Endothelial cell of umbilical vein (primary cell): ENCODE data around the gene NEK6. TPM values are rescaled to one million over a fixed set of nuclear protein-coding genes. Genes with fewer than 3 reads are reported as not detected.

Source experiments
- BruUV-seq: library from RNA; stranded (reverse); fragments of 400-500 nt; replicated peaks from 2 replicates; lab custom pipeline; 2021; lab: Mats Ljungman, UMichigan
- CTCF ChIA-PET: fragments of 300-600, 350-600 bp; sonication (Branson Sonifier 250); formaldehyde crosslinking; loops from one replicate; lab custom pipeline; 2021; ENCODE audit warnings: antibody characterized with exemption, inconsistent platforms; lab: Charles Lee
- POLR2A ChIA-PET: fragments of 300-600, 350-600 bp; sonication (Branson Sonifier 250); formaldehyde crosslinking; loops from one replicate; lab custom pipeline; 2021; ENCODE audit warnings: antibody characterized with exemption, inconsistent platforms; lab: Charles Lee
- DNase-seq: peaks from one replicate; pipeline ENCODE4 v3.0.0-alpha.2; 2011; ENCODE audit warnings: low read depth, low spot score
- FAIRE-seq: peaks from 2 replicates; lab custom pipeline; 2011; peaks lifted over from hg19 to GRCh38; lab: Jason Lieb, UNC
- H2AFZ ChIP-seq: 2 replicates; pipeline ENCODE4 v1.6.0; 2012; ENCODE audit warnings: low read depth, low read length, control low read depth, inconsistent platforms
- H3K27ac ChIP-seq: 2 replicates; pipeline ENCODE4 v1.5.1; 2011; ENCODE audit warnings: low read depth, mild to moderate bottlenecking, control low read depth, low read length, moderate library complexity; ENCODE audit not compliant: insufficient read depth
- H3K27me3 ChIP-seq, 2 experiments: 2 replicates each; pipeline versions ENCODE4 v1.6.0 to v1.6.1; 2011; ENCODE audit warnings: low read length in 2 of 2, mixed read lengths in 1 of 2; ENCODE audit not compliant: control insufficient read depth in 2 of 2, insufficient read depth in 2 of 2
- H3K36me3 ChIP-seq, 2 experiments: 2 replicates in 1 of 2; 3 replicates in 1 of 2; pipeline ENCODE4 v1.5.1; 2011; ENCODE audit warnings: low read length in 2 of 2, mild to moderate bottlenecking in 1 of 2, moderate library complexity in 1 of 2; ENCODE audit not compliant: control insufficient read depth in 2 of 2, insufficient read depth in 2 of 2; ENCODE audit errors: extremely low read depth in 1 of 2
- H3K4me1 ChIP-seq: 3 replicates; pipeline ENCODE4 v1.5.1; 2011; ENCODE audit warnings: mild to moderate bottlenecking, low read length; ENCODE audit not compliant: control insufficient read depth, insufficient read depth; ENCODE audit errors: extremely low read depth
- H3K4me2 ChIP-seq: 2 replicates; pipeline ENCODE4 v1.6.1; 2011; ENCODE audit warnings: low read length, control low read depth, mixed read lengths; ENCODE audit not compliant: insufficient read depth
- H3K4me3 ChIP-seq, 3 experiments: fragments of 200-600 bp in 1 of 3; sonication (generic), shearing (Covaris generic) in 1 of 3; replicated peaks in 1 of 3; 2 replicates each; pipeline ENCODE4 v1.5.1; 2011 to 2016; ENCODE audit warnings: control low read depth in 3 of 3, low read length in 3 of 3, mild to moderate bottlenecking in 2 of 3, inconsistent platforms in 1 of 3, low read depth in 1 of 3, moderate library complexity in 1 of 3; ENCODE audit not compliant: insufficient read depth in 1 of 3
- H3K79me2 ChIP-seq: 2 replicates; pipeline ENCODE4 v1.6.0; 2012; ENCODE audit warnings: low read length, inconsistent platforms; ENCODE audit not compliant: control insufficient read depth, insufficient read depth
- H3K9ac ChIP-seq: replicated peaks from 2 replicates; pipeline ENCODE3; 2011; ENCODE audit warnings: low read length, control low read depth; ENCODE audit not compliant: insufficient read depth; ENCODE audit errors: extremely low read depth
- H3K9me1 ChIP-seq: replicated peaks from 3 replicates; pipeline ENCODE4 v1.6.0; 2011; ENCODE audit warnings: mild to moderate bottlenecking, low read length; ENCODE audit not compliant: control insufficient read depth, insufficient read depth; ENCODE audit errors: extremely low read depth
- H3K9me3 ChIP-seq: replicated peaks from 2 replicates; pipeline ENCODE4 v1.5.1; 2012; ENCODE audit warnings: low read length, inconsistent platforms; ENCODE audit not compliant: control insufficient read depth, insufficient read depth
- H4K20me1 ChIP-seq: replicated peaks from 2 replicates; pipeline ENCODE3; 2011; ENCODE audit warnings: mild to moderate bottlenecking, low read length; ENCODE audit not compliant: control insufficient read depth, insufficient read depth; ENCODE audit errors: extremely low read depth
- CTCF ChIP-seq, 2 donors: IDR thresholded peaks; 1 replicate in 1 of 2; 2 replicates in 1 of 2; pipeline ENCODE4 v1.5.1; 2011; ENCODE audit warnings: low read length in 2 of 2, mild to moderate bottlenecking in 2 of 2, moderate library complexity in 2 of 2, control low read depth in 1 of 2, inconsistent platforms in 1 of 2, low read depth in 1 of 2; ENCODE audit not compliant: insufficient read depth in 1 of 2; ENCODE audit errors: extremely low read depth in 1 of 2
- EZH2 ChIP-seq: IDR thresholded peaks from 2 replicates; pipeline ENCODE4 v1.6.1; 2012; ENCODE audit warnings: borderline replicate concordance, low read depth, mild to moderate bottlenecking, moderate library complexity, low read length, inconsistent platforms; ENCODE audit not compliant: severe bottlenecking
- FOS ChIP-seq: IDR thresholded peaks from 2 replicates; pipeline ENCODE4 v1.6.1; 2011; ENCODE audit warnings: mild to moderate bottlenecking, low read length, moderate library complexity, borderline replicate concordance; ENCODE audit not compliant: insufficient read depth
- GATA2 ChIP-seq: IDR thresholded peaks from 2 replicates; pipeline ENCODE4 v1.7.0; 2011; ENCODE audit warnings: low read depth, mild to moderate bottlenecking, moderate library complexity, mixed read lengths, low read length; ENCODE audit not compliant: insufficient read length, insufficient read depth
- JUN ChIP-seq: IDR thresholded peaks from 2 replicates; pipeline ENCODE4 v1.6.1; 2011; ENCODE audit warnings: borderline replicate concordance, low read depth; ENCODE audit not compliant: insufficient read length, insufficient read depth
- MAX ChIP-seq: IDR thresholded peaks from 2 replicates; pipeline ENCODE4 v1.6.1; 2011; ENCODE audit not compliant: insufficient read depth, insufficient read length
- MYC ChIP-seq: IDR thresholded peaks from one replicate; pipeline ENCODE4 v1.6.1; 2011; ENCODE audit warnings: mild to moderate bottlenecking, low read depth, low read length
- POLR2A ChIP-seq: IDR thresholded peaks from 2 replicates; pipeline ENCODE4 v1.6.1; 2012; ENCODE audit warnings: low read depth, mild to moderate bottlenecking, control low read depth, low read length
- dilution Hi-C: fragments of 300-500 bp; cut with MboI; formaldehyde crosslinking; loops from one replicate; pipeline ENCODE4 v1.15.0; 2019; ENCODE audit warnings: low sequenced_read_pairs; ENCODE audit not compliant: extremely low pct_ligation_motif_present
- intact Hi-C: fragments of 100-400 bp; cut with micrococcal nuclease; formaldehyde crosslinking; loops from one replicate; pipeline ENCODE4 v1.10.0; 2022
- polyA plus RNA-seq, 4 experiments: library from polyadenylated mRNA; depleted of rRNA in 3 of 4; stranded (reverse) in 3 of 4; unstranded in 1 of 4; fragments of >200 nt; gene quantifications; 2 replicates each; pipeline versions ENCODE4 v1.2.1 to v1.2.3, GENCODE V29; 2011 to 2012; ENCODE audit warnings: missing spikeins in 1 of 4
- total RNA-seq: library from RNA; stranded (reverse); gene quantifications from 2 replicates; pipeline ENCODE4 v1.2.3, GENCODE V29; 2021

Gene NEK6
- total and polyA plus RNA-seq, 2 donors (not counting 3 experiments of a cell fraction or from before 2014, with no cell fraction given): 64.3 to 67.1 TPM

- Histone ChIP-seq H4K20me1 (no peaks in the 10 kb centered on the region), H3K4me2 (no peak overlapping the region), H3K9me3 (no peaks in the 10 kb centered on the region), H3K9ac (no peak overlapping the region), H2AFZ (no peak overlapping the region), H3K4me3 (no peak overlapping the region), H3K79me2 (no peaks in the 10 kb centered on the region), H3K4me1 (no peaks in the 10 kb centered on the region), H3K36me3 (peaks cover 8 to 38% of the 10 kb centered on the region in 2 experiments), H3K27me3 (no peaks in the 10 kb centered on the region), H3K9me1 (no peaks in the 10 kb centered on the region), H3K27ac (no peak overlapping the region)
- no TSS peak for BruUV-seq
- TF ChIP-seq MAX (no peak), EZH2 (no peak)
- dilution Hi-C loops (no loop called here), intact Hi-C loops (no loop called here)
- DNase-seq: no peak
- no peak for FAIRE-seq
- POLR2A ChIA-PET: no interaction called here
- CTCF ChIA-PET: no interaction called here
Observed at GRCh38 chr9:124335320-124335707, 77.6 kb downstream of the NEK6 start.

- Histone ChIP-seq H3K9me3 (no peaks in the 10 kb centered on the region), H3K79me2 (no peaks in the 10 kb centered on the region), H3K36me3 (peaks cover 8 to 38% of the 10 kb centered on the region in 2 experiments), H3K4me3 (no peak overlapping the region), H3K9me1 (no peaks in the 10 kb centered on the region), H3K4me1 (no peaks in the 10 kb centered on the region), H3K9ac (no peak overlapping the region), H4K20me1 (no peaks in the 10 kb centered on the region), H3K27me3 (no peaks in the 10 kb centered on the region), H3K4me2 (no peak overlapping the region), H2AFZ (no peak overlapping the region), H3K27ac (no peak overlapping the region)
- no peak for TF ChIP-seq MAX
- TF ChIP-seq MYC: no peak
- no peak for TF ChIP-seq FOS
- TF ChIP-seq GATA2: no peak
- no peak for TF ChIP-seq JUN
- no peak for TF ChIP-seq POLR2A
- TF ChIP-seq CTCF (IDR thresholded peaks at IDR 0.05; ENCODE audit: extremely low read depth in 1 of 2, insufficient read depth in 1 of 2, low read depth in 1 of 2, low read length in 2 of 2): no peak
- dilution Hi-C loops (no loop called here), intact Hi-C loops (no loop called here)
- BruUV-seq: no TSS peak
- CTCF ChIA-PET: interaction anchor here (0.7 to 1.7 kb wide), 2 partner anchors 204 to 211 kb away, joined by 3 to 5 read pairs; no protein-coding TSS in a partner anchor
- POLR2A ChIA-PET: no interaction called here
- DNase-seq: no peak
- no peak for FAIRE-seq
Observed at GRCh38 chr9:124337562-124337961, 79.8 kb downstream of the NEK6 start.
